Stimulated activated CD4-positive, alpha-beta T cell treated with anti-CD3 and anti-CD28 coated beads, Interleukin-4, amount 100 ng/mL, for 4 hours (primary cell): Measurements from ENCODE around the gene PLD1.
"Not testable (repeated sequence)": the region's sequence is repeated elsewhere in the genome, so short reads cannot be mapped to it uniquely, and the experiment has no call there.

Experiments used
- DNase-seq, 2 experiments: peaks; one replicate each; pipeline ENCODE4 v3.0.0-alpha.2; 2020

The PLD1 gene

GRCh38 chr3:171809861-171810628 lies at the start of gene PLD1:
TSS of gene PLD1 (minus strand) at chr3:171810483. CDS start at chr3:171738051, 72,432 bp downstream.
- DNase-seq: peak; percentile 8 to 28

- not testable (repeated sequence) for DNase-seq
These were observed 48.5 kb upstream of the PLD1 start for GRCh38 chr3:171858770-171859169.

GRCh38 chr3:171854649-171855305 lies 44.5 kb upstream of the PLD1 start:
- DNase-seq: no peak

- DNase-seq: no peak
These were observed 41.4 kb upstream of the PLD1 start for GRCh38 chr3:171851660-171852058.

GRCh38 chr3:171850960-171851659 lies 40.8 kb upstream of the PLD1 start:
- DNase-seq: no peak

- DNase-seq: no peak
These were observed 40.2 kb upstream of the PLD1 start for GRCh38 chr3:171850320-171850959.

GRCh38 chr3:171849617-171850319 lies 39.5 kb upstream of the PLD1 start:
- no peak for DNase-seq

GRCh38 chr3:171847595-171848259 lies 37.4 kb upstream of the PLD1 start:
- no peak for DNase-seq

- DNase-seq: no peak
These were observed 36.9 kb upstream of the PLD1 start for GRCh38 chr3:171847133-171847532.

- DNase-seq: no peak
These were observed 36.3 kb upstream of the PLD1 start for GRCh38 chr3:171846597-171846996.

GRCh38 chr3:171845481-171846284 lies 35.4 kb upstream of the PLD1 start:
- no peak for DNase-seq

- DNase-seq: no peak
These were observed 34.6 kb upstream of the PLD1 start for GRCh38 chr3:171844873-171845272.

GRCh38 chr3:171842864-171843518 lies 32.7 kb upstream of the PLD1 start, which contains the start of gene TMEM212:
TSS of gene TMEM212 (plus strand) at chr3:171843349. CDS start at chr3:171843384, 35 bp downstream.
- no peak for DNase-seq

- no peak for DNase-seq
These were observed 31.3 kb upstream of the PLD1 start for GRCh38 chr3:171841620-171842000.

- DNase-seq: no peak
These were observed 30.7 kb upstream of the PLD1 start for GRCh38 chr3:171840811-171841619.

GRCh38 chr3:171840445-171840810 lies 30.1 kb upstream of the PLD1 start:
- DNase-seq: no peak

- no peak for DNase-seq
These were observed 29.0 kb upstream of the PLD1 start for GRCh38 chr3:171839270-171839669.

GRCh38 chr3:171838218-171838720 lies 28.0 kb upstream of the PLD1 start:
- DNase-seq: no peak

- no peak for DNase-seq
These were observed 27.4 kb upstream of the PLD1 start for GRCh38 chr3:171837698-171838097.
